Neural progenitor cell (in vitro differentiated cells): ENCODE data around the gene VTCN1. TPM values are rescaled to one million over a fixed set of nuclear protein-coding genes. Genes with fewer than 3 reads are reported as not detected.
"Not testable (repeated sequence)": the region's sequence is repeated elsewhere in the genome, so short reads cannot be mapped to it uniquely, and the experiment has no call there.

Source experiments
- DNase-seq: peaks from one replicate; pipeline ENCODE4 v3.0.0-alpha.2; 2016; ENCODE audit warnings: low spot score
- H2AFZ ChIP-seq: fragments of 200-600 bp; sonication (generic); replicated peaks from 2 replicates; pipeline ENCODE4 v1.6.1; 2016; ENCODE audit warnings: antibody characterized with exemption
- H3F3A ChIP-seq: fragments of 200-600 bp; sonication (generic); 2 replicates; pipeline ENCODE4 v1.6.1; 2016; ENCODE audit warnings: antibody characterized with exemption, low read depth
- H3K27ac ChIP-seq: fragments of 200-600 bp; sonication (generic); 2 replicates; pipeline ENCODE4 v1.5.1; 2016; ENCODE audit warnings: mild to moderate bottlenecking
- H3K27me3 ChIP-seq: fragments of 200-600 bp; sonication (generic); 2 replicates; pipeline ENCODE4 v1.6.1; 2016; ENCODE audit warnings: mild to moderate bottlenecking, moderate library complexity
- H3K36me3 ChIP-seq: fragments of 200-600 bp; sonication (generic); 2 replicates; pipeline ENCODE4 v1.5.1; 2016
- H3K4me1 ChIP-seq: fragments of 200-600 bp; sonication (generic); 2 replicates; pipeline ENCODE4 v1.6.1; 2016; ENCODE audit warnings: mixed run types
- H3K4me2 ChIP-seq: fragments of 200-600 bp; sonication (generic); 2 replicates; pipeline ENCODE4 v1.6.1; 2016
- H3K4me3 ChIP-seq: fragments of 200-600 bp; sonication (generic); 2 replicates; pipeline ENCODE4 v1.5.1; 2016
- H3K79me2 ChIP-seq: fragments of 200-600 bp; sonication (generic); 2 replicates; pipeline ENCODE4 v1.6.1; 2016; ENCODE audit warnings: low read depth
- H3K9ac ChIP-seq: fragments of 200-600 bp; sonication (generic); 2 replicates; pipeline ENCODE4 v1.6.1; 2016
- H3K9me3 ChIP-seq: fragments of 200-600 bp; sonication (generic); 2 replicates; pipeline ENCODE4 v1.5.1; 2016; ENCODE audit warnings: low read depth
- H4K20me1 ChIP-seq: fragments of 200-600 bp; sonication (generic); 2 replicates; pipeline ENCODE4 v1.6.1; 2016; ENCODE audit warnings: low read depth
- H3K27ac Mint-ChIP-seq: 3 replicates; pipeline ENCODE4 v1.8.0; 2021; ENCODE audit warnings: mixed read lengths
- H3K27me3 Mint-ChIP-seq: 2 replicates; pipeline ENCODE4 v1.8.0; 2022; ENCODE audit warnings: low read depth, mild to moderate bottlenecking, inconsistent platforms, moderate library complexity, mixed read lengths; ENCODE audit not compliant: insufficient read depth
- H3K36me3 Mint-ChIP-seq: 3 replicates; pipeline ENCODE4 v1.8.0; 2021; ENCODE audit warnings: mixed read lengths
- H3K4me1 Mint-ChIP-seq: 3 replicates; pipeline ENCODE4 v1.8.0; 2021; ENCODE audit warnings: mixed read lengths
- H3K4me3 Mint-ChIP-seq: 3 replicates; pipeline ENCODE4 v1.8.0; 2021; ENCODE audit warnings: mild to moderate bottlenecking, moderate library complexity, mixed read lengths
- H3K9me3 Mint-ChIP-seq: 3 replicates; pipeline ENCODE4 v1.8.0; 2020; ENCODE audit warnings: mixed read lengths
- EZH2 ChIP-seq: fragments of 200-600 bp; sonication (generic); IDR thresholded peaks from 2 replicates; pipeline ENCODE4 v1.6.1; 2017; ENCODE audit warnings: antibody characterized with exemption, mild to moderate bottlenecking, moderate library complexity
- EZH2phosphoT487 ChIP-seq: fragments of 200-600 bp; sonication (generic); IDR thresholded peaks from 2 replicates; pipeline ENCODE4 v1.6.1; 2017; ENCODE audit warnings: antibody characterized with exemption
- total RNA-seq: library from RNA; depleted of rRNA; stranded (reverse); fragments of >200 nt; gene quantifications from 2 replicates; pipeline ENCODE4 v1.2.3, GENCODE V29; 2015; ENCODE audit warnings: low replicate concordance
- TF ChIP-seq, protein P1 (sequence below): fragments of 200-600 bp; sonication (generic); IDR thresholded peaks from 2 replicates; pipeline ENCODE4 v1.5.1; 2017; ENCODE audit warnings: antibody characterized with exemption, mild to moderate bottlenecking

Gene VTCN1
- total RNA-seq, 1 donor from 2014 or later, result 0.11 TPM

DNA sequence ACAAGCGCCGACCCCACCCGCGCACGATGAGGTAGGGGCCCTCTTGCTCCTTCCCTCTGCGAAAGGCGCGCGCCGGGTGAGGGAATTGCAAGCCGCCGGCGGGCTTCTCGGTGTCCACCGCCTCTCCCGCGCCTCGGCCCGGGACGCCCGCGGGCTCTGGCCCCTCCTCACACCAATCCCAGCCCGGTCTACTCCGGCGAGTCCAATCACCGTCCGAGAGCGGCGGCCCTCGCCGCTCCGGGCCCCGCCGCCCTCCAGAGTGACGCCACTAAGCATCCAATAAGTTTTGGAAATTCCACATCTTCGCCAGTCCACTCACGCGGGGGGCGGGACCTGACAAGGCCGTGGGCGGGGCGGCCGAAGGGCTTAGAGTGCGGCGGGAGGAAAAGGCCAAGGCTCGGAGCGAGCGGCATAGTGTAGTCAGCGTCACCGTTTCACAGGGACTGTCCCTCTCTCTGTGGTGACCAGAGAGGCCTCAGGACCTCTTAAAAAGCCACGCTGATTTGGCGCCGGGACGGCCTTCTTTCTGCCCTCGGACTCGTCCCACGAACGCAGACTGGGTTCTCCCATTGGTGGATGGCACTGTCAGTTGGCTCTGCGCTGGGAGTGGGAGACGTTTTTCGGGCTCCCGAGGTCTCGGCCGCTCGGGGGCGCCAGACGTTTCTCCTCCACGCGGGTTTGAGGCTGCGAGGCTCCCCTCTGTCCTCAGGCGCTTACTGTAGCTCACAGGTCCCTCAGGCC is 89.0 kb downstream of the VTCN1 start, which contains the start of gene TRIM45:
TRIM45 (minus strand) TSS at position 161 of the 741 bp plus-strand sequence. CDS start 548 bp downstream, outside the sequence.
- H3K4me2 ChIP-seq, result peak within 1 kb of the TSS; percentile 85
- TF ChIP-seq, protein P1, sequence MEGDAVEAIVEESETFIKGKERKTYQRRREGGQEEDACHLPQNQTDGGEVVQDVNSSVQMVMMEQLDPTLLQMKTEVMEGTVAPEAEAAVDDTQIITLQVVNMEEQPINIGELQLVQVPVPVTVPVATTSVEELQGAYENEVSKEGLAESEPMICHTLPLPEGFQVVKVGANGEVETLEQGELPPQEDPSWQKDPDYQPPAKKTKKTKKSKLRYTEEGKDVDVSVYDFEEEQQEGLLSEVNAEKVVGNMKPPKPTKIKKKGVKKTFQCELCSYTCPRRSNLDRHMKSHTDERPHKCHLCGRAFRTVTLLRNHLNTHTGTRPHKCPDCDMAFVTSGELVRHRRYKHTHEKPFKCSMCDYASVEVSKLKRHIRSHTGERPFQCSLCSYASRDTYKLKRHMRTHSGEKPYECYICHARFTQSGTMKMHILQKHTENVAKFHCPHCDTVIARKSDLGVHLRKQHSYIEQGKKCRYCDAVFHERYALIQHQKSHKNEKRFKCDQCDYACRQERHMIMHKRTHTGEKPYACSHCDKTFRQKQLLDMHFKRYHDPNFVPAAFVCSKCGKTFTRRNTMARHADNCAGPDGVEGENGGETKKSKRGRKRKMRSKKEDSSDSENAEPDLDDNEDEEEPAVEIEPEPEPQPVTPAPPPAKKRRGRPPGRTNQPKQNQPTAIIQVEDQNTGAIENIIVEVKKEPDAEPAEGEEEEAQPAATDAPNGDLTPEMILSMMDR, result peak; percentile 75
- no peak for TF ChIP-seq EZH2phosphoT487
- no peaks in the 10 kb centered on the region for H3K9me3 ChIP-seq
- peaks cover 15% of the 10 kb centered on the region for H3K4me1 ChIP-seq
- no peaks in the 10 kb centered on the region for H3K9me3 Mint-ChIP-seq
- H3K27me3 Mint-ChIP-seq, result no peaks in the 10 kb centered on the region
- H3K27me3 ChIP-seq, result no peaks in the 10 kb centered on the region
- peak within 1 kb of the TSS; percentile 56 for H3K4me3 ChIP-seq
- no peaks in the 10 kb centered on the region for H3F3A ChIP-seq
- H3K79me2 ChIP-seq, result peaks cover 16% of the 10 kb centered on the region
- peak within 1 kb of the TSS; percentile 25 for H3K27ac ChIP-seq
- no peaks in the 10 kb centered on the region for H3K36me3 ChIP-seq
- H3K4me1 Mint-ChIP-seq, result peaks cover 24% of the 10 kb centered on the region
- H3K4me3 Mint-ChIP-seq, result peak within 1 kb of the TSS; percentile 91
- H3K36me3 Mint-ChIP-seq, result peaks cover 18% of the 10 kb centered on the region
- H2AFZ ChIP-seq, result peak within 1 kb of the TSS; percentile 83
- peak; percentile 98 for DNase-seq
- peak within 1 kb of the TSS; percentile 30 for H3K9ac ChIP-seq
- H3K27ac Mint-ChIP-seq, result peak within 1 kb of the TSS; percentile 93
- H4K20me1 ChIP-seq, result no peaks in the 10 kb centered on the region

DNA sequence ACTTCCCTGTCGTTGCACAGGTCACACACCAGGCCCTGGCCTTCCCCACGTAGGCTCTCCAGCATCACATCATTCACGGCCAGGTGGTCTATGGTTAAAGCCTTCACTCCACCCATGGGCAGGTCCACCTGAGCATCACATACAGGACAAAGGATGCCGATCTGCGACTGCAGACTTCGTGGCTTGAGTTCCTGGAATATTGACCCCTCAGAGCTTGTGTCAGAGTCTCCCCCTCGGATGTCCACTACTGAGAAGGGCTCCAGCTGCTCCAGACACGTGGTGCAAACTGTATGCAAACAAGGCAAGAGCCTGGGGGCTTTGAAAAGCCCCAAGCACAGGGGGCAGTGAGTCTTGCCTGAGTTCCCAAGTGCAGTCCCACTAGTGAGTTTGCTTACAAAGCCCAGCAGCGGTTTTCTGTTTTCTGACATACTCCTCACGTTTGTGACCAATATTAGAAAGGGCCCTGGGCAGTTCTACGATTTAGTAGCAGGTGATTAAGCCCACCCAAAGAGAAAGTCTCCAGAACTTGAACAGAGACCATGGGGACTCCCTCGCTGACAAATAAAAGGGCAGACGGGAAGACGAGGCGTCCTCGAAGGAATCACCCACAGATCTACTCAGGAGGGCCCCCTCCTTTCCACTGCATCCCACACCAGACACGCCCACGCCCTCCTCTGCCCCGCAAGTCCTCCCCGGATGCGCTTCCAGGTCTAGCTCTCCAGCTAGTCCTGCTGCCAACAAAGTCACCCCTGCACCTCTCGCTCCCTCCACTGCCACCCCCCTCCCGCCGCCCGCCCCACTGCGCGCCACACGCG is 89.7 kb downstream of the VTCN1 start:
- Histone ChIP-seq H2AFZ (peak overlapping the region; percentile 83), H3K4me1 (peaks cover 15% of the 10 kb centered on the region), H3K27ac (peak overlapping the region; percentile 25), H3K27me3 (no peaks in the 10 kb centered on the region), H3K4me2 (peak overlapping the region; percentile 85), H3K9ac (peak overlapping the region; percentile 21), H3K36me3 (peaks cover 3% of the 10 kb centered on the region), H3F3A (no peaks in the 10 kb centered on the region), H3K79me2 (peaks cover 16% of the 10 kb centered on the region), H3K4me3 (peak overlapping the region; percentile 56), H3K9me3 (no peaks in the 10 kb centered on the region), H4K20me1 (no peaks in the 10 kb centered on the region)
- H3K27ac Mint-ChIP-seq, result peak overlapping the region; percentile 86
- no peaks in the 10 kb centered on the region for H3K27me3 Mint-ChIP-seq
- H3K4me3 Mint-ChIP-seq, result peak overlapping the region; percentile 91
- peak; percentile 23 for DNase-seq
- H3K36me3 Mint-ChIP-seq, result peaks cover 22% of the 10 kb centered on the region
- no peak for TF ChIP-seq EZH2
- no peak for TF ChIP-seq EZH2phosphoT487
- TF ChIP-seq, protein P1, result no peak
- H3K9me3 Mint-ChIP-seq, result no peaks in the 10 kb centered on the region
- H3K4me1 Mint-ChIP-seq, result peaks cover 24% of the 10 kb centered on the region

DNA sequence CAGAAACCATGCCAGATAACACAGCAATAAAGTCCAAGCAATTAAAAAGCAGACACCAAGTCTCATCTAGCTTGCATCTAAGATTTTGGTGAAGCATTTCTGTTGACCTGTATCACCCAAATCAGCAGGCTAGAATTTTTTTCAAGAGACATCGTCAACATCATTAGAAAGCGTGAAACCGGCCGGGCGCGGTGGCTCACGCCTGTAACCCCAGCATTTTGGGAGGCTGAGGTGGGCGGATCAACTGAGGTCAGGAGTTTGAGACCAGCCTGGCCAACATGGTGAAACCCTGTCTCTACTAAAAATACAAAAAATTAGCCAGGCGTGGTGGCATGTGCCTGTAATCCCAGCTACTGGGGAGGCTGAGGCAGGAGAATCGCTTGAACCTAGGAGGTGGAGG is 91.6 kb downstream of the VTCN1 start:
- not testable (repeated sequence) for H3K27ac ChIP-seq, H3K4me3 ChIP-seq, H3K27me3 ChIP-seq, H3K4me3 Mint-ChIP-seq, H3K9ac ChIP-seq, H3K9me3 Mint-ChIP-seq, H3F3A ChIP-seq, H4K20me1 ChIP-seq, H3K9me3 ChIP-seq, H3K4me2 ChIP-seq, H2AFZ ChIP-seq, DNase-seq, H3K27me3 Mint-ChIP-seq, H3K27ac Mint-ChIP-seq
- peaks cover 17% of the 10 kb centered on the region for H3K36me3 ChIP-seq
- H3K79me2 ChIP-seq, result peaks cover 16% of the 10 kb centered on the region
- Mint-ChIP-seq H3K36me3 (peaks cover 35% of the 10 kb centered on the region), H3K4me1 (peaks cover 24% of the 10 kb centered on the region)
- H3K4me1 ChIP-seq, result peaks cover 15% of the 10 kb centered on the region
